ENCODE data around the gene SHANK3.

- TF ChIP-seq CTCF (IDR thresholded peaks at IDR 0.05; ENCODE audit: low read depth, low read length, missing input control), result no peak
- TF ChIP-seq MAX (IDR thresholded peaks at IDR 0.05), result no peak
- no peak for TF ChIP-seq TAF1 (conservative IDR thresholded peaks at IDR 0.05)
- no peak for TF ChIP-seq RAD21 (IDR thresholded peaks at IDR 0.05)
- TF ChIP-seq FOXA2 (IDR thresholded peaks at IDR 0.05), result no peak
- TF ChIP-seq SP1 (IDR thresholded peaks at IDR 0.05), result no peak
- no peak for TF ChIP-seq REST (IDR thresholded peaks at IDR 0.05)
- no peak for TF ChIP-seq ATF3 (IDR thresholded peaks at IDR 0.05)
- no peak for TF ChIP-seq HNF4G (IDR thresholded peaks at IDR 0.05)
- no peak for TF ChIP-seq JUND (IDR thresholded peaks at IDR 0.05)
- TF ChIP-seq YY1 (IDR thresholded peaks at IDR 0.05), result no peak
- no peak for TF ChIP-seq GABPA (IDR thresholded peaks at IDR 0.05 in 1 of 2, conservative IDR thresholded peaks at IDR 0.05 in 1 of 2)
Observed at GRCh38 chr22:50698546-50698945, 25.9 kb downstream of the SHANK3 start.

Measured in liver (tissue), 3 donors.